ENCODE data around the gene ARG2.

DNA sequence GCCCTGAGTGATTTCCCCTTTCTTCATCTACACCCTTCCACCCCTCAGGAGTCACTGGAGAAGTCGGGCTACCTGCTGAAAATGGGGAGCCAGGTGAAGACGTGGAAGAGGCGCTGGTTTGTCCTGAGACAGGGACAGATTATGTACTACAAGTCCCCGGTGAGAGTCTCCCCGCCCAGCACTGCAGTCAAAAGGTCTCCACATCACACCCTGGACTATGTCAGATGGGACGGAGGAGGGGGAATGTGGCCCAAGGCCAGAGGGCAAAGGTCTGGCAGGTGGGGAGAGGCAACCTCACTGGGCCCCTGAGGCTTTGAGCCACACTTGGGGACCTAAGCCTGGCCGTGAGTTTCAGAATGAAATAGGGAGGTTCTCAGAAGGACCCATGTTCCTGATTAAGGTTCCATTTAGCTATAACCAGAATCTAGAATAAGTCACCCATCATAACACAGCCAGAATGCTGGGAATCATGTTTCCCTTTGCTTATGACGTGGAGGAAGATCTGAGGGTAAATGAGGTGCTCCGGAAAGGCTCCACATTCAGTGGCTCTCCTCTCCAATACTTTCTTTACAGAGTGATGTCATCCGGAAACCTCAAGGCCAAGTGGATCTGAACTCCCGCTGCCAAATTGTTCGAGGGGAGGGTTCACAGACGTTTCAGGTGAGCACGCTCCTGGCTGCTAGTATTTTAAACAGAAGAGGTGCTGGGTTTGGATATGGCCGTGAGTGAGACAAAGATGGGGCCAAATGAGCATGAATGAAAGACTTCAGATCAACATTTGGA is 46.3 kb upstream of the ARG2 start:
- no peak for TF ChIP-seq ZNF274 (IDR thresholded peaks at IDR 0.05; ENCODE audit: low read depth, low read length)
- no peak for TF ChIP-seq ELF1 (IDR thresholded peaks at IDR 0.05; ENCODE audit: borderline replicate concordance, low read depth)
- no peak for TF ChIP-seq MAX (IDR thresholded peaks at IDR 0.05)
- TF ChIP-seq CTCF (IDR thresholded peaks at IDR 0.05 in 2 of 3, conservative IDR thresholded peaks at IDR 0.05 in 1 of 3; ENCODE audit: borderline replicate concordance in 1 of 3, insufficient read depth in 1 of 3, low read depth in 2 of 3, low read length in 2 of 3), result no peak
- no peak for TF ChIP-seq JUND (IDR thresholded peaks at IDR 0.05)
- no peak for TF ChIP-seq CEBPB (IDR thresholded peaks at IDR 0.05; ENCODE audit: low read depth)
- no peak for TF ChIP-seq POLR2A (IDR thresholded peaks at IDR 0.05; ENCODE audit: borderline replicate concordance, extremely low read depth, insufficient read depth, insufficient read length)
- TF ChIP-seq POLR2AphosphoS5 (IDR thresholded peaks at IDR 0.05; ENCODE audit: low read depth, low read length), result no peak
- TF ChIP-seq EZH2 (IDR thresholded peaks at IDR 0.05), result no peak
- no peak for TF ChIP-seq FOSL1 (IDR thresholded peaks at IDR 0.05; ENCODE audit: low read depth)
- no peak for TF ChIP-seq EGR1 (IDR thresholded peaks at IDR 0.05; ENCODE audit: low read depth)
- TF ChIP-seq YY1 (IDR thresholded peaks at IDR 0.05; ENCODE audit: extremely low read depth, insufficient replicate concordance, low read depth, low read length), result no peak
- TF ChIP-seq EZH2phosphoT487 (IDR thresholded peaks at IDR 0.05; ENCODE audit: borderline replicate concordance), result no peak
